ENCODE results near the gene CHSY1. TPM values are rescaled to one million over a fixed set of nuclear protein-coding genes. Genes with fewer than 3 reads are reported as not detected.

The CHSY1 gene
- total RNA-seq, 1 donor from 2014 or later, result 27.6 TPM

GRCh38 chr15:101185336-101185735 lies 66.5 kb downstream of the CHSY1 start:
- no peak overlapping the region for H3K27ac Mint-ChIP-seq (ENCODE audit: unreplicated experiment)
- H3K4me3 Mint-ChIP-seq (ENCODE audit: unreplicated experiment), result no peak overlapping the region
- H3K4me1 Mint-ChIP-seq (ENCODE audit: unreplicated experiment), result peaks cover 45% of the 10 kb centered on the region

GRCh38 chr15:101184830-101185229 lies 67.0 kb downstream of the CHSY1 start:
- no peaks in the 10 kb centered on the region for H3K9me3 Mint-ChIP-seq (ENCODE audit: unreplicated experiment)
- H3K4me1 Mint-ChIP-seq (ENCODE audit: unreplicated experiment), result peaks cover 45% of the 10 kb centered on the region
- no peak overlapping the region for H3K27ac Mint-ChIP-seq (ENCODE audit: unreplicated experiment)

More at GRCh38 chr15:101185336-101185735, 66.5 kb downstream of the CHSY1 start:
- no peak for TF ChIP-seq CTCF (IDR thresholded peaks at IDR 0.05; ENCODE audit: unreplicated experiment)
- H3K36me3 Mint-ChIP-seq (ENCODE audit: low read depth, unreplicated experiment), result peaks cover 10% of the 10 kb centered on the region
- no peaks in the 10 kb centered on the region for H3K9me3 Mint-ChIP-seq (ENCODE audit: unreplicated experiment)
- H3K27me3 Mint-ChIP-seq (ENCODE audit: unreplicated experiment), result peaks cover 13% of the 10 kb centered on the region
- DNase-seq (ENCODE audit: low spot score), result no peak

GRCh38 chr15:101183931-101184305 lies 67.9 kb downstream of the CHSY1 start:
- H3K4me1 Mint-ChIP-seq (ENCODE audit: unreplicated experiment), result peaks cover 43% of the 10 kb centered on the region
- H3K27me3 Mint-ChIP-seq (ENCODE audit: unreplicated experiment), result peaks cover 8% of the 10 kb centered on the region
- no peak overlapping the region for H3K4me3 Mint-ChIP-seq (ENCODE audit: unreplicated experiment)
- TF ChIP-seq CTCF (IDR thresholded peaks at IDR 0.05; ENCODE audit: unreplicated experiment), result no peak
- H3K27ac Mint-ChIP-seq (ENCODE audit: unreplicated experiment), result no peak overlapping the region
- H3K9me3 Mint-ChIP-seq (ENCODE audit: unreplicated experiment), result no peaks in the 10 kb centered on the region
- DNase-seq (ENCODE audit: low spot score), result no peak
- H3K36me3 Mint-ChIP-seq (ENCODE audit: low read depth, unreplicated experiment), result peaks cover 12% of the 10 kb centered on the region

More at GRCh38 chr15:101184830-101185229, 67.0 kb downstream of the CHSY1 start:
- Mint-ChIP-seq H3K36me3 (ENCODE audit: low read depth, unreplicated experiment) (peaks cover 10% of the 10 kb centered on the region), H3K27me3 (ENCODE audit: unreplicated experiment) (peaks cover 11% of the 10 kb centered on the region), H3K4me3 (ENCODE audit: unreplicated experiment) (no peak overlapping the region)
- no peak for TF ChIP-seq CTCF (IDR thresholded peaks at IDR 0.05; ENCODE audit: unreplicated experiment)
- no peak for DNase-seq (ENCODE audit: low spot score)

- Mint-ChIP-seq H3K27ac (ENCODE audit: unreplicated experiment) (peak overlapping the region; percentile 72), H3K4me3 (ENCODE audit: unreplicated experiment) (no peak overlapping the region), H3K36me3 (ENCODE audit: low read depth, unreplicated experiment) (peaks cover 17% of the 10 kb centered on the region), H3K27me3 (ENCODE audit: unreplicated experiment) (peaks cover 6% of the 10 kb centered on the region), H3K4me1 (ENCODE audit: unreplicated experiment) (peaks cover 40% of the 10 kb centered on the region), H3K9me3 (ENCODE audit: unreplicated experiment) (no peaks in the 10 kb centered on the region)
- no peak for DNase-seq (ENCODE audit: low spot score)
- TF ChIP-seq CTCF (IDR thresholded peaks at IDR 0.05; ENCODE audit: unreplicated experiment), result no peak
Measured at GRCh38 chr15:101183226-101183930, 68.5 kb downstream of the CHSY1 start.

- H3K4me1 Mint-ChIP-seq (ENCODE audit: unreplicated experiment), result peaks cover 41% of the 10 kb centered on the region
- H3K27ac Mint-ChIP-seq (ENCODE audit: unreplicated experiment), result no peak overlapping the region
- H3K4me3 Mint-ChIP-seq (ENCODE audit: unreplicated experiment), result no peak overlapping the region
- peaks cover 27% of the 10 kb centered on the region for H3K36me3 Mint-ChIP-seq (ENCODE audit: low read depth, unreplicated experiment)
- H3K27me3 Mint-ChIP-seq (ENCODE audit: unreplicated experiment), result peaks cover 6% of the 10 kb centered on the region
- no peak for TF ChIP-seq CTCF (IDR thresholded peaks at IDR 0.05; ENCODE audit: unreplicated experiment)
- no peaks in the 10 kb centered on the region for H3K9me3 Mint-ChIP-seq (ENCODE audit: unreplicated experiment)
- no peak for DNase-seq (ENCODE audit: low spot score)
Measured at GRCh38 chr15:101182215-101182614, 69.6 kb downstream of the CHSY1 start.
